ENCODE data around the gene ALK.

ALK gene

GRCh38 chr2:29495068-29495467 lies 426.3 kb downstream of the ALK start:
- Histone ChIP-seq H3F3A (ENCODE audit: insufficient read depth, low read length) (no peaks in the 10 kb centered on the region), H4K20me1 (ENCODE audit: insufficient read depth, low read length) (no peaks in the 10 kb centered on the region), H3K4me3 (ENCODE audit: low read depth, low read length, poor library complexity, severe bottlenecking) (no peak overlapping the region), H3K79me2 (ENCODE audit: insufficient read depth, low read length) (no peaks in the 10 kb centered on the region), H2AFZ (ENCODE audit: low read length) (no peak overlapping the region), H3K9me2 (ENCODE audit: low read depth, low read length) (no peaks in the 10 kb centered on the region), H3K27ac (ENCODE audit: low read depth, low read length, poor library complexity, severe bottlenecking) (no peak overlapping the region), H3K9ac (ENCODE audit: low read length) (no peak overlapping the region), H3K9me3 (ENCODE audit: low read length) (no peaks in the 10 kb centered on the region), H3K27me3 (ENCODE audit: insufficient read depth, low read length) (no peaks in the 10 kb centered on the region), H3K36me3 (ENCODE audit: insufficient read depth, low read length) (no peaks in the 10 kb centered on the region), H3K4me1 (ENCODE audit: insufficient read depth, low read length, severe bottlenecking) (no peaks in the 10 kb centered on the region), H3K4me2 (ENCODE audit: low read length) (no peak overlapping the region)
- TF ChIP-seq CTCF (IDR thresholded peaks at IDR 0.05; ENCODE audit: low read length) (no peak), EZH2 (IDR thresholded peaks at IDR 0.05; ENCODE audit: borderline replicate concordance, low read length) (no peak)

DNA sequence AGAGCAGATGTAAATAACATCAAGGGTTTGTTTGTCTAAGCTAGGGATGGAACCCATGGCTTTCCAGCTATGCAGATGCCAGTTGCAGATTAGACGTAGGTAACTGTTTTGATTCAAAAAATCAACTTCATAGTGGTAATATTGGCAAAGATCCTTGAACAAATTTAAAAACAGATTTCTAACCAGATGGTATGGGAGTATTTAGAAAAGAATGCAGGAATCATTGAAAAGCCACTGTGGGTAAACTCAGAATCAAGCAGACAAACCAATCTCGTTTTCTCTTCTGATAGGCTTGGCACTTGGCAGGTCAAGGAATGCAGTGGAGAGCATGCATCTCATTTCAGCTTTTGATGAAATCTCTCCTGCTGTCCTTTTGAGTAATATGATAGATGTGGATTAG lies 428.7 kb downstream of the ALK start:
- no peak overlapping the region for H3K27ac ChIP-seq (ENCODE audit: low read depth, low read length, poor library complexity, severe bottlenecking)
- H3K36me3 ChIP-seq (ENCODE audit: insufficient read depth, low read length) = no peaks in the 10 kb centered on the region
- no peak overlapping the region for H2AFZ ChIP-seq (ENCODE audit: low read length)
- no peaks in the 10 kb centered on the region for H3K4me1 ChIP-seq (ENCODE audit: insufficient read depth, low read length, severe bottlenecking)
- H3K27me3 ChIP-seq (ENCODE audit: insufficient read depth, low read length) = no peaks in the 10 kb centered on the region
- H3K4me2 ChIP-seq (ENCODE audit: low read length) = no peak overlapping the region
- H3K4me3 ChIP-seq (ENCODE audit: low read depth, low read length, poor library complexity, severe bottlenecking) = no peak overlapping the region
- no peaks in the 10 kb centered on the region for H3K79me2 ChIP-seq (ENCODE audit: insufficient read depth, low read length)
- no peaks in the 10 kb centered on the region for H3K9me2 ChIP-seq (ENCODE audit: low read depth, low read length)
- no peak for TF ChIP-seq EZH2 (IDR thresholded peaks at IDR 0.05; ENCODE audit: borderline replicate concordance, low read length)
- TF ChIP-seq CTCF (IDR thresholded peaks at IDR 0.05; ENCODE audit: low read length) = no peak
- no peaks in the 10 kb centered on the region for H3K9me3 ChIP-seq (ENCODE audit: low read length)
- H3K9ac ChIP-seq (ENCODE audit: low read length) = no peak overlapping the region
- H3F3A ChIP-seq (ENCODE audit: insufficient read depth, low read length) = no peaks in the 10 kb centered on the region
- no peaks in the 10 kb centered on the region for H4K20me1 ChIP-seq (ENCODE audit: insufficient read depth, low read length)

GRCh38 chr2:29490045-29490444 lies 431.3 kb downstream of the ALK start:
- no peak overlapping the region for H3K4me3 ChIP-seq (ENCODE audit: low read depth, low read length, poor library complexity, severe bottlenecking)
- no peaks in the 10 kb centered on the region for H3K27me3 ChIP-seq (ENCODE audit: insufficient read depth, low read length)
- H3K9me2 ChIP-seq (ENCODE audit: low read depth, low read length) = no peaks in the 10 kb centered on the region
- no peak overlapping the region for H2AFZ ChIP-seq (ENCODE audit: low read length)
- no peak overlapping the region for H3K27ac ChIP-seq (ENCODE audit: low read depth, low read length, poor library complexity, severe bottlenecking)
- H3K4me2 ChIP-seq (ENCODE audit: low read length) = no peak overlapping the region
- H3F3A ChIP-seq (ENCODE audit: insufficient read depth, low read length) = no peaks in the 10 kb centered on the region
- H3K79me2 ChIP-seq (ENCODE audit: insufficient read depth, low read length) = no peaks in the 10 kb centered on the region
- no peaks in the 10 kb centered on the region for H3K4me1 ChIP-seq (ENCODE audit: insufficient read depth, low read length, severe bottlenecking)
- TF ChIP-seq EZH2 (IDR thresholded peaks at IDR 0.05; ENCODE audit: borderline replicate concordance, low read length) = no peak
- no peak for TF ChIP-seq CTCF (IDR thresholded peaks at IDR 0.05; ENCODE audit: low read length)
- no peaks in the 10 kb centered on the region for H4K20me1 ChIP-seq (ENCODE audit: insufficient read depth, low read length)
- no peaks in the 10 kb centered on the region for H3K36me3 ChIP-seq (ENCODE audit: insufficient read depth, low read length)
- H3K9me3 ChIP-seq (ENCODE audit: low read length) = no peaks in the 10 kb centered on the region
- no peak overlapping the region for H3K9ac ChIP-seq (ENCODE audit: low read length)
